Left renal cortex interstitium (tissue), 4 donors: ENCODE results near the gene RPTOR. TPM values are rescaled to one million over a fixed set of nuclear protein-coding genes. Genes with fewer than 3 reads are reported as not detected.
"Not testable (repeated sequence)": the region's sequence is repeated elsewhere in the genome, so short reads cannot be mapped to it uniquely, and the experiment has no call there.

Experiments used
- DNase-seq, 4 donors: peaks; one replicate each; pipeline ENCODE4 v3.0.0-alpha.2; 2013; ENCODE audit warnings: low read depth in 4 of 4, low spot score in 2 of 4, missing footprints in 1 of 4
- polyA plus RNA-seq, 4 donors: library from polyadenylated mRNA; unstranded; fragments of 120-200 nt; gene quantifications; one replicate each; pipeline ENCODE4 v1.2.1, GENCODE V29; 2013; ENCODE audit not compliant: insufficient read length in 4 of 4

RPTOR gene
- polyA plus RNA-seq, 4 donors = 16.5 to 25.0 (median 19.7) TPM

DNA sequence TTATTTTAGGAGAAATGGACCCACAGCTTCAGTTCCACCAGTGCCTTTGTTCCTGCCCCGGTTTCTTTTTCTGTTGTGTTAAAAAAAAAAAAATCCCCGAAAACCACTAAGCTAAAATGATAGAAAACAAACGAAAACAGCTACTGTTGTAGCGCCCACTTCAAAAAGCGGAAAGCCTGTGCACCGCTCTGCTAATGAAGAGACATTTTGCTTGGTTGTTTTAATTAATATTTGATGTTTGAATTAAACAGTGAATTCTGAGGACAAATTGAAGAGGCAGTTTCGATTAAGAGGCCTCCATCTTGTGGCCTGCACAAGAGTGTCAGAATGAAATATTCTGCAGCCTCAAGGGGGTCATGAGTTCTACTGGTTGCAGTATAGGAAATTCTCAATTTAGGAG is 186.7 kb downstream of the RPTOR start:
- DNase-seq = no peak

GRCh38 chr17:80732268-80732667 is 187.6 kb downstream of the RPTOR start:
- DNase-seq = no peak

DNA sequence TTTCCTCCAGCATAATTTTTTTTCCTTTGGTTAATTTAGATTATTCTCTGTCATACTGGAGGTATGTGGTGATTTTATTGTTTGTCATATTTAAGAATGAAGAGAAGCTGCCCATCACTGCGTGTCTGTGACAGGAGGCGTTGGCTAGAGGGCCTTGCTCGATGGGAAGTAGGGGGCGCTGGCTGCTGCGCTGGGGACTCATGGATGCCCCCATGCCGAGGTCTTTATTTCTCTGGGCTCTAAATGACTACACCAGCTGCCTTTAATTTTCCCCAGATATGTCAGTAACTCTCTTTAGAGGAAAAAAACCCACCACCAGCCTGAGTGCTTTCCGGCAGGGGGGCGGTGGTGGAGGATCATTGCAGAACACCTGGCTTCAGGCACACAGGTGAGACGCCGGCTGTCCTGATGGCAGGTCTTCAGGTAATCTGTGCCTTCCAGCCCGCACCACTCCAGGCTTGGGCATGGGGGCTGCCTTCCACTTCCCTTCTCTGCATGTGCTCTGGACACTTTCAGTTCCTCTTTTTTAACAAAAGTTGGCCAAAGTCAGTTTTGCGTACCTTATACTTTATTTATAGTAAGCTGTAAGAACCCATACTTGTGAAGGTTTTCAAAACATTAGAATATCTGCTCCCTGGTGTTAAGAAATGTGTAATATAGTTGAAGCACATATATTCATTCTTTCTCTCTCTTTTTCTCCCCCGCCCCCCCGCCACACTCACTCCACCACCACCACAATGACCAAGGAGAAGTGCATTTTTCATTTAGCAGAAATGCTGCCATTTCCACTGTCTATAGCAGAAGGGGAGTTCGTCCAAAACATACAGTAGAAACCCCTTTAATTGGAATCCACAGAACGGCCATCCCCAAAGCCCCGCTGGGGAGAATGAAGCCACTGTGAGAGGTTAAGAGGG is 192.7 kb downstream of the RPTOR start:
- no peak for DNase-seq

GRCh38 chr17:80738020-80738808 is 193.6 kb downstream of the RPTOR start:
- no peak for DNase-seq

DNA sequence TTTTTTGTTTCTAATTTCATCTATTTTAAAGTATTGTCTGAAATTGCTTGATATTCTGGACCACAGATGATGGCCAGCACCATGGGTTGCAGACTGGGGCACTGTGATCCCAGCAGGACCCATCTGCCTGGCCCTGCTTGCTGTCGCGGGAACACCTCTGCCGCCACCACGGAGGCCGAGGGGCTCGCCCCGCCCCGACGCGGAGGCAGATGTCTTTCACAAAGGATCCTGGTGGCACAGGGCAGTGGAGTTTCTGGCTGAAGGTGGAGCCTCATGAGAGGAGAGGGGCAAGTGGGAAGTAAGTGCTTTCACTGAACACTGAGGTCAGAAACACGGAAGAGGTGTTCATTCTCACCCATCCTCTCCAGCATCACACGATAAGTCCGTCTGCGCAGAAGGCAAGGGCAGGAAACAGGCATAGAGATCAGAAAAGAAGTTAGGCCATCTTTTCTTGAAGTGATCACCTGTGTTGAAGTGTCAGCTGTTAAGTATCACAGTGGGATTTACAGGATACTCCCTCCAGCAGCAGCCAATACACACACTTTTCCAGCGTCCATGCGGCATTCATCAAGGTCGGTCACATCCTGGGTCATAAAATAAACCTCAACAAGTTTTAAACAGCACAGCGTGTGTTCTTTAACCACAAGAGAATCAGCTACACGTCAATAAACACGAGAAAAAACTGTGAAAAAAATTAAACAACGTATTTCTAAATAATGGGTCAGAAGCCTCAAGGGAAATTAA is 194.5 kb downstream of the RPTOR start:
- no peak for DNase-seq

- no peak for DNase-seq
These were observed 195.5 kb downstream of the RPTOR start for GRCh38 chr17:80740141-80740540.

GRCh38 chr17:80742091-80742490 is 197.5 kb downstream of the RPTOR start:
- DNase-seq = no peak

DNA sequence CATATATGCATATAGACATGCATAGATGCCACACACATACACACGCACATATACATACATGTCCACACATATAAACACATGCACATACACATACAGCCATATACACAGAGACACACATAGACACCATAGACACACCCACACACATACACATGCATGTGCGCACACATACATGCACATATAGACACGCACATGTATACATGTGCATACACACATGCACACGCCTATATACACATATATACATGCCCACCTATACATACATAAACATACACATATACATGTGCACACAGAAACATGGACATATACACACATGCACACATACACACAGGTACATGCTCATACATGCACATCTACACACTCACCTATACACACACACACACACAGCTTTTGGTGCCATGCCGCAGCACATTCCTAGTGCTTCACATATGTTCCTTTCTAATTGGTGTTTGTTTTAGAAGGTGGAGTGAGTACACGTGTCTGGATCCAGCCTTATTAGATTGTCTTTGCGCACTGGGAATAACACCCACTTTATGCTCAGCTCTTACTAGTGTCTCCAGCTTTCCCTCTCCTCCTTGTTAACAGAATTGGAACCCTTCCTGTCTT is 198.0 kb downstream of the RPTOR start:
- DNase-seq = no peak

GRCh38 chr17:80743181-80743771 is 198.6 kb downstream of the RPTOR start:
- no peak for DNase-seq

DNA sequence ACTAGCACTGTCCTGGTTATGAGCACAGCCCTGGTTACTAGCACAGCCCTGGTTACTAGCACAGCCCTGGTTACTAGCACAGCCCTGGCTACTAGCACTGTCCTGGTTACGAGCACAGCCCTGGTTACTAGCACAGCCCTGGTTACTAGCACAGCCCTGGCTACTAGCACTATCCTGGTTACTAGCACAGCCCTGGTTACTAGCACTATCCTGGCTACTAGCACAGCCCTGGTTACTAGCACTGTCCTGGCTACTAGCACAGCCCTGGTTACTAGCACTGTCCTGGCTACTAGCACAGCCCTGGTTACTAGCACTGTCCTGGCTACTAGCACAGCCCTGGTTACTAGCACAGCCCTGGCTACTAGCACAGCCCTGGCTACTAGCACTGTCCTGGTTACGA is 199.3 kb downstream of the RPTOR start:
- DNase-seq = not testable (repeated sequence)

DNA sequence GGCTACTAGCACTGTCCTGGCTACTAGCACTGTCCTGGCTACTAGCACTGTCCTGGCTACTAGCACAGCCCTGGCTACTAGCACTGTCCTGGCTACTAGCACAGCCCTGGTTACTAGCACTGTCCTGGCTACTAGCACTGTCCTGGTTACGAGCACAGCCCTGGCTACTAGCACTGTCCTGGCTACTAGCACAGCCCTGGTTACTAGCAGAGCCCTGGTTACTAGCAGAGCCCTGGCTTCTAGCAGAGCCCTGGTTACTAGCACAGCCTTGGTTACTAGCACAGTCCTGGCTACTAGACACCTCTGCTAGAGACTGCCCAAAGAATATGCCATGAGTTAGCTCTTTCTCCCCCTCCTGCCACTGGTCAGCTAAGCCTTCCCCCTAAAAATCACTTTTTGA is 200.1 kb downstream of the RPTOR start:
- not testable (repeated sequence) for DNase-seq

DNA sequence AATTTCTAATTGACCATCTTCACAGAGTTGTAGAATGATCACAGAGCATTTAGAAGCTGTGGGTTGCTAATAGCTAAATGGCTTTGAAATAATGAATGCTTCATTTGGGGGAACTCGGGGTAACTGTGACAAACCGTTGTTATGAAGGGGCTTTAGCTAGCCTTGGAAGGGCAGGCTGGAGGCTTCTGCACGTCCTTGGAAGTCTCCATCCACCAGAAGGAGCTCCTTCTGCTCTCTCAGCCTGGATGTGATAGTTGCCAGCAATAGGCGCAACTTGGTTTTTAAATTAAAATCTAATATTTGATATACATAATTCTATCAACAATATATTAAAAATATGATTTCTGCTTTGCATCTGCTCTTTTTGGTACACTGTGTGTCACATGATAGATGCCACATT is 200.5 kb downstream of the RPTOR start:
- DNase-seq = no peak

GRCh38 chr17:80746262-80746935 is 201.8 kb downstream of the RPTOR start:
- DNase-seq = no peak

DNA sequence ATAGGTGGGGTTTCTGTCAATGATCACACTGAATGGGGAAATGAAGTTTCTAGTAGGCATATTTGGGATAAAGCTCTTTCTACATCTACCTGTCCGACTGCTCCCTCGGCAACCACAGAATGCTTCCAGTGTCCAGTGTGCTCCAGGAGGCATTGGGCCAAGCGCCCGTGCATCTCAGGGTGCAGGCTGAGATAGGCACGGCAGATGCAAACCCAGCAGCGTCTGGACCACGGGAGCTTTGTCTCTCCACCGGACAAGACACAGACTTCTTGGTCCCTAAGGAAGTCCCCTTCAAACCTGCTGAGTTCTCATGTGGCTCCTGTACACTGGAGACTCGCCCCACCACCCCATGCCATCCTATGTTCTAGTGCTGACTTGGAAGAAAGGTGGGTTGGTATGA is 202.8 kb downstream of the RPTOR start:
- no peak for DNase-seq

DNA sequence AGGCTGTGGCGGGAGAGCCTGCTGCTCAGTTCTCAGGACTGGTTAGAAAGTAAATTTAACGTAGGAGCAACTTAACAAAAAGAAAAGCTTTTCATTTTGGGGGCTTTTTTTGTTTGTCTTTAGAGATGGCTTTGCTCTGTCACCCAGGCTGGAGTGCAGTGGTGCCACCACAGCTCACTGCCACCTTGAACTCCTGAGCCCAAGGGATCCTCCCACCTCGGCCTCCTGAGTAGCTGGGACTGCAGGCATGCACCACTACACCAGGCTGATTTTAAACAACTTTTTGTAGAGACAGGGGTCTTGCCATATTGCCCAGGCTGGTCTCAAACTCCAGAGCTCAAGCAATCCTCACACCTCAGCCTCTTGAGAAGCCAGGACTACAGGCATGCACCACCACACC is 205.0 kb downstream of the RPTOR start:
- DNase-seq = no peak

GRCh38 chr17:80750263-80750662 is 205.6 kb downstream of the RPTOR start:
- no peak for DNase-seq

GRCh38 chr17:80751070-80751945 is 206.7 kb downstream of the RPTOR start:
- DNase-seq = no peak

GRCh38 chr17:80751946-80752581 is 207.4 kb downstream of the RPTOR start:
- no peak for DNase-seq
